ENCODE results near the gene IFT27. TPM values are rescaled to one million over a fixed set of nuclear protein-coding genes. Genes with fewer than 3 reads are reported as not detected.

Gene IFT27
- total RNA-seq, 4 donors from 2014 or later: 7.4 to 21.9 (median 14.3) TPM

DNA sequence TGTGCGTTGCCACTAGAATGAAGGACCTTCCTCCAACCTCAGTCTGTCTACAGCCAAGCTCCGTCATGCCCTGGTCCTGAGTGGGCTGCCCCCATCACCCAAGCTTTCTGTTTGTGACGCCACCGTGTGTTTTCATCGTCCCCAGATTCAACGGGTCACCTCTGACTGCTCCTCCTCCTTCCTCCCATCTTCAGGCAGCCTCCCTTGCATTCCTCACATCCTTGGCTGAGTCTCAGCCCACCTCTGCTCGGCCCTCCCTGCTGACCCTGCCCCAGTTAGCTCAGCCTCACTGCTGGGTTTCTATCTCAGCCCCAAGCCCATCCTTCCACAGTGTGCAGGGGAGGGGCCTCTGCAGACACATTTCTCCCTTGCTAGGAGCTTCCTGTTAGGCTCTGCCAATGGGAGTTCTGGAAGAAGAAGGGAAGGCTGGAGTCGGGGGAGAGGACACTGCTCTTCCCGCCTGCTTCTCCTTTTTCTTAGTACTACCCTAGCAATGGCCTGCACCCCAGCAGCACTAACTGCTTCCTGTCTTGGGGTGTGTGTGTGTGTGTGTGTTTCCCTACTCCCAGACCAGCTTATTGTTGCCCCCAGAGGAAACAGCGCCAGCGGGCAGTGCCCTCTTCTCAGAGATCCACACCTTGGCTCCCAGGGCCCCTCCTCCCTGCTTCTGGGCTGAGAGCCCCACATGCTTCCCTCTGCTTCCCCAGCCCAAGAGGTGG lies 5.2 kb downstream of the IFT27 start:
- H3K9me3 ChIP-seq: no peaks in the 10 kb centered on the region
- peaks cover 0 to 44% (median 0%) of the 10 kb centered on the region in 3 donors for H3K36me3 ChIP-seq
- TF ChIP-seq, protein P1, sequence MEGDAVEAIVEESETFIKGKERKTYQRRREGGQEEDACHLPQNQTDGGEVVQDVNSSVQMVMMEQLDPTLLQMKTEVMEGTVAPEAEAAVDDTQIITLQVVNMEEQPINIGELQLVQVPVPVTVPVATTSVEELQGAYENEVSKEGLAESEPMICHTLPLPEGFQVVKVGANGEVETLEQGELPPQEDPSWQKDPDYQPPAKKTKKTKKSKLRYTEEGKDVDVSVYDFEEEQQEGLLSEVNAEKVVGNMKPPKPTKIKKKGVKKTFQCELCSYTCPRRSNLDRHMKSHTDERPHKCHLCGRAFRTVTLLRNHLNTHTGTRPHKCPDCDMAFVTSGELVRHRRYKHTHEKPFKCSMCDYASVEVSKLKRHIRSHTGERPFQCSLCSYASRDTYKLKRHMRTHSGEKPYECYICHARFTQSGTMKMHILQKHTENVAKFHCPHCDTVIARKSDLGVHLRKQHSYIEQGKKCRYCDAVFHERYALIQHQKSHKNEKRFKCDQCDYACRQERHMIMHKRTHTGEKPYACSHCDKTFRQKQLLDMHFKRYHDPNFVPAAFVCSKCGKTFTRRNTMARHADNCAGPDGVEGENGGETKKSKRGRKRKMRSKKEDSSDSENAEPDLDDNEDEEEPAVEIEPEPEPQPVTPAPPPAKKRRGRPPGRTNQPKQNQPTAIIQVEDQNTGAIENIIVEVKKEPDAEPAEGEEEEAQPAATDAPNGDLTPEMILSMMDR (IDR thresholded peaks at IDR 0.05): no peak
- TF ChIP-seq EP300 (IDR thresholded peaks at IDR 0.05) (no peak), POLR2A (IDR thresholded peaks at IDR 0.05) (no peak)
- peaks cover 0 to 16% (median 2%) of the 10 kb centered on the region in 4 donors for H3K4me1 ChIP-seq
- DNase-seq (ENCODE audit: low spot score in 2 of 2): no peak
- 44 to 50% methylated on average over 11 of the region's 11 CpGs for WGBS, 2 donors
- no peak overlapping the region for H3K27ac ChIP-seq
- no peak overlapping the region for H3K4me3 ChIP-seq
- H3K27me3 ChIP-seq: no peaks in the 10 kb centered on the region

DNA sequence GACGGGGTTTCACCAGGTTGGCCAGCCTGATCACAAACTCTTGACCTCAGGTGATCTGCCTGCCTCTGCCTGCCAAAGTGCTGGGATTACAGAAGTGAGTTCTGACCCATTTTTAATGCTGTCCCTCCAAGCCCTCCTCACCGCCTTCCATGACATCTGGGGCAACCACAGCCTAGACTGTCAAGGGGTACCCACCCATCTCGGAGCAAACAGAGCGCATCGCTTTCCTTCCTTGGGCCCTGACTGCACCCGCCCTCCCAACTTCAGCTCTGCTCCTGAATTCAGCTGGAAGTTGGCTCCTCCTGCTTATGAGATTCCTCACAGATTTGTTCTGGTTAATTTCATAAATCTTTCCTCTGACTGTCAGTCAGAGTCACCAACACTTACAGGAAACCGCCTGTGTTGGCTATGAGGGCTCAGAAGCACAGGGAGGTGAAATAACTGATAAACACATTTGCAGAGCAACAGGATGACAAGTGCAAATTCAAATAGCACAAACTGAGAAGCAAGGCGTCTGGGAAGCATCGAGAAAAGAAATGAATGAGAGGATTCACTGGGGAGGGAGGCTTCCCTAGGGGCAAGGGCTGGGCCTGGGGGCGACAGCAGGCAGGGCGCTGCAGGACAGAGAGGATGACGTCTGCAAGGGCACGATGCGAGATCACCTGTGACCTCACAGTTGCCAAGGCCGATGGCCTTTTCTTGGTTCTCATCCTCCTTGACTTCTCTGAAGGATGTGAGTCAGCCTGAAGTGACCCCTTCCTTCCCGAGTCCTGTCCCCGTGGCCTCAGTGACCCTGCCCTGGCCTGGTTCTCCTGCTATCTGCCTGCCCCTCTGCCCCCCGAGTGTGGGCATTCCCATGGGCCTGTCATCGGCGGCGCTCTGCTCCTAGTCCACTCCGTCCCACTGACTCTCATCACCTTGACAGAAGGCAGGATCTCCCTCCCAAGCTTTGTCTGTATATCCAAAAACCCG lies 6.1 kb downstream of the IFT27 start:
- 65 to 68% methylated on average over 23 of the region's 23 CpGs for WGBS, 2 donors
- Histone ChIP-seq H3K27me3 (no peaks in the 10 kb centered on the region), H3K27ac (no peak overlapping the region), H3K4me1 (peaks cover 0 to 7% (median 0%) of the 10 kb centered on the region in 4 donors), H3K9me3 (no peaks in the 10 kb centered on the region), H3K36me3 (peaks cover 0 to 53% (median 0%) of the 10 kb centered on the region in 3 donors), H3K4me3 (no peak overlapping the region)
- TF ChIP-seq EP300 (IDR thresholded peaks at IDR 0.05): no peak
- TF ChIP-seq, protein P1 (IDR thresholded peaks at IDR 0.05): no peak
- no peak for DNase-seq (ENCODE audit: low spot score in 2 of 2)

DNA sequence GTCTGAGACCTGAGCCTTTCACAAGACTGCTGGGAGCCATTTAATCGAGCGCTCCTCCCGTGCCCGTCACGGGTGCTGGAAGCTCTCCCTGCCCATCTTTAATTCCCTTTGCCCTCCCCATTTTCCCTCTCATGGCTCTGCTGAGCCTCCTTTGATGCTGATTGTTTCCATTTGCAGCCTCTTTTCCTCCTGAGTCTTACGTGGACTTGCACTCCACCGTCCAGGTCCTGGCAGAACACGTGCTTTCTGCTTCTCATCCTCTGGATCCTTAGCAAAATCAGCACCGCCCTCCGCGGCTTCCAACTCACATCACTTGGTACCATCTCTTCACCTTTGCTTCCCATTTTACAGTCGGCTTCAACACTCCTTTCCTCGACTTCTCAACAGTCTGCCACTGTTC lies 7.3 kb downstream of the IFT27 start:
- 91 to 93% methylated on average over 13 of the region's 13 CpGs for WGBS, 2 donors
- H3K9me3 ChIP-seq: no peaks in the 10 kb centered on the region
- H3K36me3 ChIP-seq: peaks cover 0 to 65% (median 0%) of the 10 kb centered on the region in 3 donors
- H3K4me3 ChIP-seq: no peak overlapping the region
- no peaks in the 10 kb centered on the region for H3K27me3 ChIP-seq
- no peak overlapping the region for H3K27ac ChIP-seq
- DNase-seq (ENCODE audit: low spot score in 2 of 2): no peak
- H3K4me1 ChIP-seq: no peaks in the 10 kb centered on the region
- TF ChIP-seq, protein P1 (IDR thresholded peaks at IDR 0.05): no peak
- TF ChIP-seq POLR2A (IDR thresholded peaks at IDR 0.05) (no peak), EP300 (IDR thresholded peaks at IDR 0.05) (no peak)

DNA sequence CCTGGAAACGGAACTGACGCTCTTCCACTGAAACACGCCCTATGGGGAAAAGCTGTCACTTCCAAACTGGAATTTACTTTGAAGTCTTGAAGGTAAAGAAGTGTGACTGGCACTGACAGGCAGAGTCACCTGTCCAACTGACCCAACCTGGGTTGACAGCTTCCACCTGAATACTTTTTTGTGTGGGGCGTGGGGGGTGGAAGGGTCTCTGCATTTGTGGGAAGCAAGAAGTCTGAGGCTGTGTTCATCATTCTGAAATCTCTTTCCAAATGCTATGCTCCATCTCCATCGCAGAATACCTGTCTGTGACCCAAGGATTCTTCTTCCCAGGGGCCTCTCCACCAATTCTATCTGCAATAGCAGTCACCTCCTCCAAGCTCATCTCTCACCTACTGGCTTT lies 7.8 kb downstream of the IFT27 start:
- DNase-seq (ENCODE audit: low spot score in 2 of 2): no peak
- TF ChIP-seq POLR2A (IDR thresholded peaks at IDR 0.05) (no peak), EP300 (IDR thresholded peaks at IDR 0.05) (no peak)
- TF ChIP-seq, protein P1 (IDR thresholded peaks at IDR 0.05): no peak
- peaks cover 0 to 69% (median 0%) of the 10 kb centered on the region in 3 donors for H3K36me3 ChIP-seq
- 91 to 95% methylated on average over 5 of the region's 5 CpGs for WGBS, 2 donors
- no peaks in the 10 kb centered on the region for H3K27me3 ChIP-seq
- no peak overlapping the region for H3K27ac ChIP-seq
- H3K4me3 ChIP-seq: no peak overlapping the region
- no peaks in the 10 kb centered on the region for H3K4me1 ChIP-seq
- H3K9me3 ChIP-seq: no peaks in the 10 kb centered on the region
